Measurements from ENCODE around the gene KANSL1.
"Not testable (repeated sequence)": the region's sequence is repeated elsewhere in the genome, so short reads cannot be mapped to it uniquely, and the experiment has no call there.

DNA sequence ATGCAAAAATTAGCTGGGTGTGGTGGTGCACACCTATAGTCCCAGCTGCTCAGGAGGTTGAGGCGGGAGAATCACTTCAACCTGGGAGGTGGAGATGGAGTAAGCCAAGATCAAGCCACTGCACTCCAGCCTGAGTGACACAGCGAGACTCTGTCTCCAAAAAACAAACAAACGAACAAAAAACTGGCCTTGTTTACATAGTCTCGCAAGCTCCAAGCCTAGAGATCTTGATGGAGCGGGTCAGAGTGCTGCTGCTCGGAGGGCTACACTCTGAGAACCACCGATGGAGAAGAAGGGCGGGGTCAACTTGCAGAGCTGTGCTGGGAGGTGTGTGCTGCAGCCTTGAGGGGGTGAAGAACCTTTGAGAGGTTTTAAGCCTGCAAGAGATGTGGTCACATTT, 38.1 kb upstream of the KANSL1 start:
- TF ChIP-seq, protein P1, sequence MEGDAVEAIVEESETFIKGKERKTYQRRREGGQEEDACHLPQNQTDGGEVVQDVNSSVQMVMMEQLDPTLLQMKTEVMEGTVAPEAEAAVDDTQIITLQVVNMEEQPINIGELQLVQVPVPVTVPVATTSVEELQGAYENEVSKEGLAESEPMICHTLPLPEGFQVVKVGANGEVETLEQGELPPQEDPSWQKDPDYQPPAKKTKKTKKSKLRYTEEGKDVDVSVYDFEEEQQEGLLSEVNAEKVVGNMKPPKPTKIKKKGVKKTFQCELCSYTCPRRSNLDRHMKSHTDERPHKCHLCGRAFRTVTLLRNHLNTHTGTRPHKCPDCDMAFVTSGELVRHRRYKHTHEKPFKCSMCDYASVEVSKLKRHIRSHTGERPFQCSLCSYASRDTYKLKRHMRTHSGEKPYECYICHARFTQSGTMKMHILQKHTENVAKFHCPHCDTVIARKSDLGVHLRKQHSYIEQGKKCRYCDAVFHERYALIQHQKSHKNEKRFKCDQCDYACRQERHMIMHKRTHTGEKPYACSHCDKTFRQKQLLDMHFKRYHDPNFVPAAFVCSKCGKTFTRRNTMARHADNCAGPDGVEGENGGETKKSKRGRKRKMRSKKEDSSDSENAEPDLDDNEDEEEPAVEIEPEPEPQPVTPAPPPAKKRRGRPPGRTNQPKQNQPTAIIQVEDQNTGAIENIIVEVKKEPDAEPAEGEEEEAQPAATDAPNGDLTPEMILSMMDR (IDR thresholded peaks at IDR 0.05), result not testable (repeated sequence)
- TF ChIP-seq POLR2A, POLR2AphosphoS5 (IDR thresholded peaks at IDR 0.05): not testable (repeated sequence)
